HUES6 (cell line): ENCODE results near the gene SH2D4B.
"Not testable (repeated sequence)": the region's sequence is repeated elsewhere in the genome, so short reads cannot be mapped to it uniquely, and the experiment has no call there.

Experiments used
- H3K27ac ChIP-seq: 2 replicates; pipeline ENCODE4 v1.7.0; 2013; ENCODE audit warnings: low read depth, mild to moderate bottlenecking, low read length, inconsistent platforms
- H3K27me3 ChIP-seq: 2 replicates; pipeline ENCODE4 v1.6.1; 2013; ENCODE audit warnings: low read length; ENCODE audit not compliant: control insufficient read depth, insufficient read depth
- H3K36me3 ChIP-seq: 2 replicates; pipeline ENCODE4 v1.6.1; 2013; ENCODE audit warnings: low read length; ENCODE audit not compliant: control insufficient read depth, insufficient read depth
- H3K4me1 ChIP-seq: 2 replicates; pipeline ENCODE4 v1.6.1; 2013; ENCODE audit warnings: low read length; ENCODE audit not compliant: control insufficient read depth, insufficient read depth
- H3K4me3 ChIP-seq: 2 replicates; pipeline ENCODE4 v1.5.1; 2013; ENCODE audit warnings: low read depth, low read length
- H3K9ac ChIP-seq: one replicate; pipeline ENCODE4 v1.6.1; 2013; ENCODE audit warnings: mild to moderate bottlenecking, low read length
- H3K9me3 ChIP-seq: 2 replicates; pipeline ENCODE4 v1.6.1; 2013; ENCODE audit warnings: low read depth, low read length; ENCODE audit not compliant: control insufficient read depth, insufficient read depth

Gene SH2D4B

GRCh38 chr10:80529604-80530003 is 8.1 kb upstream of the SH2D4B start:
- Histone ChIP-seq H3K27me3 (no peaks in the 10 kb centered on the region), H3K9me3 (peaks cover 6% of the 10 kb centered on the region; the same call in 1 of the 2 replicates), H3K9ac (no peak overlapping the region), H3K27ac (no peak overlapping the region), H3K4me3 (no peak overlapping the region), H3K36me3 (no peaks in the 10 kb centered on the region), H3K4me1 (no peaks in the 10 kb centered on the region)

GRCh38 chr10:80530251-80530650 is 7.5 kb upstream of the SH2D4B start:
- Histone ChIP-seq H3K27ac (no peak overlapping the region), H3K4me1 (no peaks in the 10 kb centered on the region), H3K4me3 (no peak overlapping the region), H3K27me3 (no peaks in the 10 kb centered on the region), H3K9ac (no peak overlapping the region), H3K9me3 (peaks cover 6% of the 10 kb centered on the region; the same call in 1 of the 2 replicates), H3K36me3 (no peaks in the 10 kb centered on the region)

GRCh38 chr10:80530816-80531215 is 6.9 kb upstream of the SH2D4B start:
- H3K9me3 ChIP-seq = peaks cover 6% of the 10 kb centered on the region; the same call in 1 of the 2 replicates
- H3K36me3 ChIP-seq = no peaks in the 10 kb centered on the region
- H3K27me3 ChIP-seq = no peaks in the 10 kb centered on the region
- no peaks in the 10 kb centered on the region for H3K4me1 ChIP-seq
- H3K27ac ChIP-seq = no peak overlapping the region
- H3K4me3 ChIP-seq = no peak overlapping the region
- H3K9ac ChIP-seq = no peak overlapping the region

- no peaks in the 10 kb centered on the region for H3K36me3 ChIP-seq
- H3K4me3 ChIP-seq = no peak overlapping the region
- H3K27me3 ChIP-seq = no peaks in the 10 kb centered on the region
- peaks cover 6% of the 10 kb centered on the region; the same call in 1 of the 2 replicates for H3K9me3 ChIP-seq
- H3K9ac ChIP-seq = no peak overlapping the region
- H3K4me1 ChIP-seq = peaks cover 3% of the 10 kb centered on the region; the same call in 1 of the 2 replicates
- no peak overlapping the region for H3K27ac ChIP-seq
These were observed 5.1 kb upstream of the SH2D4B start for GRCh38 chr10:80532571-80532970.

DNA sequence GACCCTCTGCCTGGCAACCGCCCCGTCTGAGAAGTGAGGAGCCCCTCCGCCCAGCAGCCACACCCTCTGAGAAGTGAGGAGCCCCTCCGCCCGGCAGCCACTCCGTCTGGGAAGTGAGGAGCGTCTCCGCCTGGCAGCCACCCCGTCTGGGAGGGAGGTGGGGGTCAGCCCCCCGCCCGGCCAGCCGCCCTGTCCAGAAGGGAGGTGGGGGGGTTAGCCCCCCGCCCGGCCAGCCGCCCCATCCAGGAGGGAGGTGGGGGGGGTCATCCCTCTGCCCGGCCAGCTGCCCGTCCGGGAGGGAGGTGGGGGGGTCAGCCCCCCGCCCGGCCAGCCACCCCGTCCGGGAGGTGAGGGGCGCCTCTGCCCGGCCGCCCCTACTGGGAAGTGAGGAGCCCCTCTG is 3.6 kb upstream of the SH2D4B start:
- not testable (repeated sequence) for H3K4me3 ChIP-seq, H3K4me1 ChIP-seq, H3K9me3 ChIP-seq, H3K27ac ChIP-seq, H3K36me3 ChIP-seq, H3K9ac ChIP-seq, H3K27me3 ChIP-seq

- not testable (repeated sequence) for H3K4me3 ChIP-seq, H3K9ac ChIP-seq, H3K27ac ChIP-seq, H3K27me3 ChIP-seq, H3K9me3 ChIP-seq, H3K4me1 ChIP-seq, H3K36me3 ChIP-seq
These were observed 3.1 kb upstream of the SH2D4B start for GRCh38 chr10:80534646-80535045.

- Histone ChIP-seq H3K36me3 (no peaks in the 10 kb centered on the region), H3K27ac (no peak overlapping the region), H3K4me1 (peaks cover 3% of the 10 kb centered on the region; the same call in 1 of the 2 replicates), H3K27me3 (no peaks in the 10 kb centered on the region), H3K9me3 (peaks cover 6% of the 10 kb centered on the region; the same call in 1 of the 2 replicates), H3K9ac (no peak overlapping the region), H3K4me3 (peak overlapping the region; percentile 45; the same call in 1 of the 2 replicates)
These were observed 1.9 kb upstream of the SH2D4B start for GRCh38 chr10:80535671-80536360.

- Histone ChIP-seq H3K36me3 (no peaks in the 10 kb centered on the region), H3K4me1 (peaks cover 3% of the 10 kb centered on the region; the same call in 1 of the 2 replicates), H3K9ac (no peak overlapping the region), H3K27me3 (no peaks in the 10 kb centered on the region), H3K27ac (no peak overlapping the region), H3K4me3 (peak overlapping the region; percentile 45; the same call in 1 of the 2 replicates), H3K9me3 (peaks cover 6% of the 10 kb centered on the region; the same call in 1 of the 2 replicates)
These were observed 1.3 kb upstream of the SH2D4B start for GRCh38 chr10:80536361-80536835.

DNA sequence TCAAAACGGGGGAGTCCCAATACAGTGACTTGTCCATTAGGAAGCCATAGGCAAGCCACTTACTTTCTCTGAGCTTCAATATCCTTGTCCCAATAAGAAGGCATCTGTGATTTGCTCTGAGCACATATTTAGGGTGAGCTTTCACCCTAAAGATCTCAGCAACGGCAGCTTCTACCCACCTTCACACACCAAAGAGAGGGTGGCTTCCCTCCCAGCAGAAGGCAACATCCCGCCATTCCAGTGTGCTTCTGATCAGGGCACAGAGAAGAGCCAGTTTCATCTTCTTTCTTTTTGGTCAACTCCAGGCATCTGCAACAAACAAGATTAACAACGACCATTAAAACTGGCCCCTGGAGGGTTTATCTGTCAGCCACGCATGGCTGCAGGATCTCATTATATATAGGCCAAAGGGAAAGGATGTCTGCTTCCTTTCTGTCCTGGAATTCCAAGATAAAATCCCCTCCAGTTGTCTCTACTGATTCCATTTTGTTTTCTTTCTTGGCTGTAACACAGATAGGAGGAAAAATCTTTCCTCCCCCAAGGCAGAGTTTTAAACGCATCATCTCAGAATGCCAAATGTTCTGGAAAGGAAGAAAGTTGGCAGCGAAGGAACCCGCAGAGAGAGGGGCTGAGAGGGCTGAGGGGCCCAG is 491 bp upstream of the SH2D4B start:
- Histone ChIP-seq H3K36me3 (no peaks in the 10 kb centered on the region), H3K9me3 (peaks cover 3% of the 10 kb centered on the region; the same call in 1 of the 2 replicates), H3K4me3 (no peak overlapping the region), H3K4me1 (peaks cover 3% of the 10 kb centered on the region; the same call in 1 of the 2 replicates), H3K27me3 (no peaks in the 10 kb centered on the region), H3K27ac (no peak overlapping the region; the same call in 1 of the 2 replicates), H3K9ac (peak overlapping the region; percentile 33)

- Histone ChIP-seq H3K27ac (no peak overlapping the region), H3K4me1 (peaks cover 3% of the 10 kb centered on the region; the same call in 1 of the 2 replicates), H3K36me3 (no peaks in the 10 kb centered on the region), H3K27me3 (no peaks in the 10 kb centered on the region), H3K9me3 (peaks cover 6% of the 10 kb centered on the region; the same call in 1 of the 2 replicates), H3K4me3 (no peak overlapping the region), H3K9ac (peak overlapping the region; percentile 33)
These were observed 931 bp downstream of the SH2D4B start for GRCh38 chr10:80538481-80539185.
